ENCODE measurements around the gene SLC27A5. TPM values are rescaled to one million over a fixed set of nuclear protein-coding genes. Genes with fewer than 3 reads are reported as not detected.
"Not testable (repeated sequence)": the region's sequence is repeated elsewhere in the genome, so short reads cannot be mapped to it uniquely, and the experiment has no call there.

The SLC27A5 gene
- total RNA-seq, 1 donor from 2014 or later, result 4.7 TPM

DNA sequence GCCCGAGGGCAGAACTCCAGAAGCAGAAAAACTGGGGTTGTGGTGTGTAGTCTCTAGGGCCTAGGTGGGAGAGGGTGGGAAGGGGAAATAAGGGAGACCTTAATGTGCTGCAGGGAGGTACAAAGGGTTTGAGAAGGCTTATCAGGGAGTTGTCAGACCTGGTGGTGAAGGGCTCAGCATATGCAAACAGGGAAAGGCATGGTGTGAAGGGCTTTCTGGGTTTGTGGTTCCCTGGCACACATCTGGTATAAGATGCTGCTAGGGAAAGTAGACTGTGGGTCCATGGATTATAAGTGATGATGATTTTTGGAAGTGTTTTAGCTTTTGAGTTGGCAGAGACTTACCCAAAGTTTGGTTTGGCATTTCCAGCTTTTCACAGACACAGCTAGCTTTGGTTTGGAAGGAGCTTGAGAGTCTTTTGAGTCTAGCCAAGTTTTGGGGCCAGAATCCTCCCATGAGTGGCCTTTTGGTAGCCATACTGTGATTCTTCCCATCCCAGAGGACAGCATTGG lies 34.3 kb upstream of the SLC27A5 start:
- Histone ChIP-seq H3K27ac (peak overlapping the region; percentile 47), H3K27me3 (no peaks in the 10 kb centered on the region), H3K4me3 (peak overlapping the region; percentile 90), H3K36me3 (peaks cover 55% of the 10 kb centered on the region), H3K9me3 (no peaks in the 10 kb centered on the region), H3K4me1 (peaks cover 15% of the 10 kb centered on the region)
- intact Hi-C loops (cut with DNase I), result no loop called here
- ATAC-seq, result no peak
- no peak for DNase-seq
- TF ChIP-seq, protein P1, sequence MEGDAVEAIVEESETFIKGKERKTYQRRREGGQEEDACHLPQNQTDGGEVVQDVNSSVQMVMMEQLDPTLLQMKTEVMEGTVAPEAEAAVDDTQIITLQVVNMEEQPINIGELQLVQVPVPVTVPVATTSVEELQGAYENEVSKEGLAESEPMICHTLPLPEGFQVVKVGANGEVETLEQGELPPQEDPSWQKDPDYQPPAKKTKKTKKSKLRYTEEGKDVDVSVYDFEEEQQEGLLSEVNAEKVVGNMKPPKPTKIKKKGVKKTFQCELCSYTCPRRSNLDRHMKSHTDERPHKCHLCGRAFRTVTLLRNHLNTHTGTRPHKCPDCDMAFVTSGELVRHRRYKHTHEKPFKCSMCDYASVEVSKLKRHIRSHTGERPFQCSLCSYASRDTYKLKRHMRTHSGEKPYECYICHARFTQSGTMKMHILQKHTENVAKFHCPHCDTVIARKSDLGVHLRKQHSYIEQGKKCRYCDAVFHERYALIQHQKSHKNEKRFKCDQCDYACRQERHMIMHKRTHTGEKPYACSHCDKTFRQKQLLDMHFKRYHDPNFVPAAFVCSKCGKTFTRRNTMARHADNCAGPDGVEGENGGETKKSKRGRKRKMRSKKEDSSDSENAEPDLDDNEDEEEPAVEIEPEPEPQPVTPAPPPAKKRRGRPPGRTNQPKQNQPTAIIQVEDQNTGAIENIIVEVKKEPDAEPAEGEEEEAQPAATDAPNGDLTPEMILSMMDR (IDR thresholded peaks at IDR 0.05), result no peak

DNA sequence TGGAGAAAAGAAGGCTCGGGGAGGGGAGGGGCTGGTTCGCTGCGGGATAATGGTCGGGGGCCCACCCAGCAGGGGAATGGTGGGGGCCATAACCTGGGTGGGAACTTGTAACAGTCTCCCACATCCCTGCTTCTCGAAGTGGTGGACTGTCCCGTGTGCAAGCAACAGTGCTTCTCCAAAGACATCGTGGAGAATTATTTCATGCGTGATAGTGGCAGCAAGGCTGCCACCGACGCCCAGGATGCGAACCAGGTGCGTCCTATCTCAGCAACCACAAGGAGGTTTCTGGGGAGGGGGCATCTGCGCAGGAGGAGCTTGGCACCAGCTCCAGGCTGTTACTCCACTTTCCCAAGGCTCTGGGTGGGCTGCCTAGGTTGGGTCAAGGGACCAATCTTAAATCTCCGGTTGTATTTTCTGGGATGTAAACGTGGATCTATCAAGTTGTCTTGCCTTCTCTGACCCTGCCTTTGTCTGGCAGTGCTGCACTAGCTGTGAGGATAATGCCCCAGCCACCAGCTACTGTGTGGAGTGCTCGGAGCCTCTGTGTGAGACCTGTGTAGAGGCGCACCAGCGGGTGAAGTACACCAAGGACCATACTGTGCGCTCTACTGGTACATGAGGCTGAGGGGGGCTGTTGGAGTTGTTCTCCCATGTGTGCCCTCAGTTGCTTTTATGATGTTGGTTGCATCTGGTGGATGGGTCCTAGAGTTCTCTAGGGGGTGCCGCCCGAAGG lies 33.7 kb upstream of the SLC27A5 start:
- Histone ChIP-seq H3K27ac (peak overlapping the region; percentile 47), H3K36me3 (peaks cover 49% of the 10 kb centered on the region)

DNA sequence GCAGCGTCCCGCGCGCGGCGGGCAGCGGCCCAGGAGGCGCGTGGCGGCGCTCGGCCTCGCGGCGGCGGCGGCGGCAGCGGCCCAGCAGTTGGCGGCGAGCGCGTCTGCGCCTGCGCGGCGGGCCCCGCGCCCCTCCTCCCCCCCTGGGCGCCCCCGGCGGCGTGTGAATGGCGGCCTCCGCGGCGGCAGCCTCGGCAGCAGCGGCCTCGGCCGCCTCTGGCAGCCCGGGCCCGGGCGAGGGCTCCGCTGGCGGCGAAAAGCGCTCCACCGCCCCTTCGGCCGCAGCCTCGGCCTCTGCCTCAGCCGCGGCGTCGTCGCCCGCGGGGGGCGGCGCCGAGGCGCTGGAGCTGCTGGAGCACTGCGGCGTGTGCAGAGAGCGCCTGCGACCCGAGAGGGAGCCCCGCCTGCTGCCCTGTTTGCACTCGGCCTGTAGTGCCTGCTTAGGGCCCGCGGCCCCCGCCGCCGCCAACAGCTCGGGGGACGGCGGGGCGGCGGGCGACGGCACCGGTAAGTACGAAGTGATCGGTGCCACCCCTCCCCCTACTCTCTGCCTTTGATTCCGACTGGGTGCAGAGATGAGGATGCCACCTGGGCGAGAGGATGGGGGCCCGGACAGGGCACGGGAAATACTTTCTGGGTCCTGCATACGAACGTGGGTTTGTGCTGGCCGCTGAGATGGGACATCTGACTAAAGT lies 32.9 kb upstream of the SLC27A5 start:
- ATAC-seq, result peak; percentile 50

More for the DNA sequence above, 33.7 kb upstream of the SLC27A5 start:
- Histone ChIP-seq H3K4me1 (peaks cover 15% of the 10 kb centered on the region), H3K9me3 (no peaks in the 10 kb centered on the region), H3K27me3 (no peaks in the 10 kb centered on the region), H3K4me3 (peak overlapping the region; percentile 90)
- ATAC-seq, result no peak
- intact Hi-C loops (cut with DNase I), result no loop called here
- TF ChIP-seq, protein P1 (IDR thresholded peaks at IDR 0.05), result no peak
- no peak for DNase-seq

DNA sequence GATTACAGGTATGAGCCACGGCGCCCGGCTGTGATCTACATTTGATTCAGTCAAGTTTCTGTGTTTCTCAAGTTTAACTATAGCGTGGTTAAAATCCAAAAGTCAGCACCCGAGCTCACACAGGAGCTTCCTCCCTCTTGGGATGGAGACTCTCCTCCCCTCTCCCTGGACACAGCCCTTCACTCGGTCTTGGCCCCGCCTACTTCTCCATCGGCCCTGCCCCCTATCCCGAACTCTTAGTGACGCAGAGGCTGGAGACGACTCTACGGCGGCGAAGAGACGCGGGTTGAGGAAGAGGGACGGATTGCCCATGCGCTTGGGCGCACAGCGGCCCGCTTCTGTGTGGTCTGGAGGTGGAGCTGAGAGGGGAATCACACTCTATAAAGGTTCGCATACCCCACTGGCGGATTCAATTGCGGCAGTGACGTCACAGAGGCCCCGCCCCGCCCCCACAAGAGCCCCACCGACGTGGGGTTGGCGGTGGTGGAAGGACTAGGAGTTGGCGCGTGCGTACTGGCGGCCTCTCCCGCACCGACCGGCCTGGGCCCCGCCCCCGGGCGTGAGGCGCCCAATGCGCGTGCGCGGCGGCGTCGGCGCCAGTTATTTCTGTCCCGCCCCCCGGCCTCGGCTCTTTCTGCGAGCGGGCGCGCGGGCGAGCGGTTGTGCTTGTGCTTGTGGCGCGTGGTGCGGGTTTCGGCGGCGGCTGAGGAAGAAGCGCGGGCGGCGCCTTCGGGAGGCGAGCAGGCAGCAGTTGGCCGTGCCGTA lies 32.2 kb upstream of the SLC27A5 start, which contains the start of gene TRIM28:
Gene TRIM28, plus strand, starts transcription at position 239 of the 765 bp plus-strand sequence. CDS start 694 bp downstream, outside the sequence.
- Histone ChIP-seq H3K27ac (peak within 1 kb of the TSS; percentile 97), H3K27me3 (no peaks in the 10 kb centered on the region), H3K9me3 (no peaks in the 10 kb centered on the region), H3K36me3 (peaks cover 34% of the 10 kb centered on the region), H3K4me3 (peak within 1 kb of the TSS; percentile 90), H3K4me1 (peaks cover 15% of the 10 kb centered on the region)
- TF ChIP-seq, protein P1 (IDR thresholded peaks at IDR 0.05), result no peak
- DNase-seq (peak; percentile 99), ATAC-seq (peak; percentile 96)
- intact Hi-C loops (cut with DNase I), result no loop called here

More for the DNA sequence above, 32.9 kb upstream of the SLC27A5 start:
- Histone ChIP-seq H3K4me3 (peak overlapping the region; percentile 90), H3K4me1 (peaks cover 15% of the 10 kb centered on the region), H3K27ac (peak overlapping the region; percentile 97), H3K36me3 (peaks cover 41% of the 10 kb centered on the region), H3K9me3 (no peaks in the 10 kb centered on the region), H3K27me3 (no peaks in the 10 kb centered on the region)
- DNase-seq, result peak; percentile 74
- TF ChIP-seq, protein P1 (IDR thresholded peaks at IDR 0.05), result no peak
- intact Hi-C loops (cut with DNase I), result no loop called here

DNA sequence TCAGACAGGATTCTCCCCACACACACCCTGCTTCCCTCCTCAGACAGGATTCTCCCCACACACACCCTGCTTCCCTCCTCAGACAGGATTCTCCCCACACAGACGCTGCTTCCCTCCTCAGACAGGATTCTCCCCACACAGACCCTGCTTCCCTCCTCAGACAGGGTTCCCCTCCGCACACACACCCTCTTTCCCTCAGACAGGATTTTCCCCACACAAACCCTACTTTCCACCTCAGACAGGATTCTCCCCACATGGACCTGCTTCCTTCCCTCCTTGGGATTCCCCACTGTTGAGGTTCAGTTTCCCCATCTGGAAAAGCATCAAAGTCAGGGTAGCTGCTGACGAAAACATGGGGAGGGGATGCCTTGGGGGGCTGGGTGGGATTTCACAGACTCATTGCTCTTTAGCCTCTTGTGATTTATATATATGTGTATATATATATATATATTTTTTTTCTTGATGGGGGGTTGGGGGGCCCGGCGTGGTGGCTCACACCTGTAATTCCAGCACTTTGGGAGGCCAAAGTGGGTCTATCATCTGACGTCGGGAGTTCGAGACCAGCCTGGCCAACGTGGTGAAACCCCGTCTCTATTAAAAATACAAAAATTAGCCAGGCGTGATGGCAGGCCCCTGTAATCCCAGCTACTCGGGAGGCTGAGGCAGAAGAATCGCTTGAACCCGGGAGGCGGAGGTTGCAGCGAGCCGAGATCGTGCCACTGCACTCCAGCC lies 31.0 kb upstream of the SLC27A5 start:
- intact Hi-C loops (cut with DNase I); DNase-seq; ATAC-seq; H3K9me3 ChIP-seq; H3K27me3 ChIP-seq: not testable (repeated sequence)
- peaks cover 24% of the 10 kb centered on the region for H3K4me1 ChIP-seq
- peak overlapping the region; percentile 62 for H3K4me3 ChIP-seq
- peak overlapping the region; percentile 97 for H3K27ac ChIP-seq
- peaks cover 22% of the 10 kb centered on the region for H3K36me3 ChIP-seq

DNA sequence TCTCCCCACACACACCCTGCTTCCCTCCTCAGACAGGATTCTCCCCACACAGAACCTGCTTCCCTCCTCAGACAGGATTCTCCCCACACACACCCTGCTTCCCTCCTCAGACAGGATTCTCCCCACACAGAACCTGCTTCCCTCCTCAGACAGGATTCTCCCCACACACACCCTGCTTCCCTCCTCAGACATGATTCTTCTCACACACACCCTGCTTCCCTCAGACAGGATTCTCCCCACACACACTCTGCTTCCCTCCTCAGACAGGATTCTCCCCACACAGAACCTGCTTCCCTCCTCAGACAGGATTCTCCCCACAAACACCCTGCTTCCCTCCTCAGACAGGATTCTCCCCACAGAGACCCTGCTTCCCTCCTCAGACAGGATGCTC lies 27.4 kb upstream of the SLC27A5 start:
- DNase-seq; H3K27ac ChIP-seq; H3K36me3 ChIP-seq; H3K9me3 ChIP-seq; H3K4me3 ChIP-seq; ATAC-seq; intact Hi-C loops (cut with DNase I): not testable (repeated sequence)
- peaks cover 11% of the 10 kb centered on the region for H3K4me1 ChIP-seq
- H3K27me3 ChIP-seq, result peaks cover 14% of the 10 kb centered on the region

Measured in upper lobe of right lung (tissue), 1 donor.